GM21526 (cell line): ENCODE results near the gene AFF2.
A peak's percentile ranks its signal among the peaks of the same experiment; 100 is the strongest.
"Not testable (repeated sequence)": the region's sequence is repeated elsewhere in the genome, so short reads cannot be mapped to it uniquely, and the experiment has no call there.

ENCODE experiments used
- ATAC-seq: cut with Tn5 transposase; IDR thresholded peaks from one replicate; pipeline ENCODE4 v1.9.1; 2021; ENCODE audit warnings: moderate library complexity; ENCODE audit not compliant: unreplicated experiment, low FRiP score

The AFF2 gene

DNA sequence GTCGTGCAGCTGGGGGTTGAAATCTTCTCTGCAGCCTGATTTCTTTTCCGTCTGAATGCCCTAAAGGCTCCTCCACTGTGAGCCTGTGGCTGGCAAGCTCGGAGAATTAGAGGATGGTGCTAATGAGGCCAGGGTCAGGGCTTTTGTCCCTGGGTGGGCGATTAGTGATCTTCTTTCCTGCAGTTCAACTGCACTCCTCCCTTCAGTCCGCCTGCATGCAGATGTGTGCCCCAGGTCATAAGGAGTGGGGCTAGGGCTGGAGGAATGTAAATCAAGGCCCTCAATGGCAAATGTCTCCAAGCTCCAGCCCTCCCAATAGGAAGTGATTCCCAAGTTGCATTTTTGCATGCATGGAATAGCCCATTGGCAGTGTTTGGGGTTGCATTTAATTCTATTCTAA is 405.0 kb downstream of the AFF2 start:
- ATAC-seq, result no peak

DNA sequence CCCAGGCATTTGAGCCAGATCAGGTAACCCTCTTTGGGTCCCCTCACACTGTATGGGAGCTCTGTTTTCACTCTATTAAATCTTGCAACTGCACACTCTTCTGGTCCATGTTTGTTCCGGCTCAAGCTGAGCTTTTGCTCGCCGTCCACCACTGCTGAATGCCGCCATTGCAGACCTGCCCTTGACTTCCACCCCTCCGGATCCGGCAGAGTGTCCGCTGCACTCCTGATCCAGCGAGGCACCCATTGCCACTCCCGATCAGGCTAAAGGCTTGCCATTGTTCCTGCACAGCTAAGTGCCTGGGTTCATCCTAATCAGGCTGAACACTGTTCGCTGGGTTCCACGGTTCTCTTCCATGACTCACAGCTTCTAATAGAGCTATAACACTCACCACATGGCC is 406.2 kb downstream of the AFF2 start:
- ATAC-seq, result not testable (repeated sequence)

DNA sequence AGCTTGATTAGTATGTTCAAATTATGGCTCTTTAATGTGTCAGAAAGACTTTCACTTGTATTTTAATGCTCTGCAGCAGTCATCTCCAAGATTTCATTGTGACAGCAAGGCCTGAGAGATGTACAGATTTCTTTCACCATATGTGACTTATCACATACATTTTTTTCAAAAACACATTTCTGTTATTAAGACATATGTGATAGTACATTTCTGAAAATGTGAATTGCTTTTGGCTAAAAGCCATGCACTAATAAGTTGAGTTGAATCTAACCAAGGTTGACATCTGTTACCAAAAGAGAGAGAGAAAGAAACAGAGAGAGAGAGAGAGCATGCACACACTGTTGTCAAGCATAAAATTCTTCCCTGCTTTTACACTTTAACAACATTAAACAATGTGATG is 409.3 kb downstream of the AFF2 start:
- no peak for ATAC-seq

DNA sequence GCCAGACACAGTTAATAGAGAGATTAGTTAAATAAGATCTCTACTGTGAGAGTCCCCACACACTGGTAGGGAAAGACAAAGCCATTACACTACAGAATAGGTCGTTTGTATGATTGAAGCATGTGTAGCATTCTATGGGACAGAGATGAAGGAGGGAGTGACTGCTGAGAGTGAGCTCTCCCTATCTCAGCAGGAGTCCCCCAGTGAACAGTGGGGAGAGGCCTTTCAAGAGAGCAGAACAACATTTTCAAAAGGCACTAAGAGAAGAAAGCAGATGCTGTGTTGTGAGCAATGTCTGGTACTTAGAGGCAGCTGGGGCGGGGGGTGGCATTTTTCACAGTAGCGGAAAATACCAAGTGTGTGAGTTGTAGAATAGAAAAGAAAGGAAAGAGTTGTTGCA is 413.6 kb downstream of the AFF2 start:
- ATAC-seq, result no peak

DNA sequence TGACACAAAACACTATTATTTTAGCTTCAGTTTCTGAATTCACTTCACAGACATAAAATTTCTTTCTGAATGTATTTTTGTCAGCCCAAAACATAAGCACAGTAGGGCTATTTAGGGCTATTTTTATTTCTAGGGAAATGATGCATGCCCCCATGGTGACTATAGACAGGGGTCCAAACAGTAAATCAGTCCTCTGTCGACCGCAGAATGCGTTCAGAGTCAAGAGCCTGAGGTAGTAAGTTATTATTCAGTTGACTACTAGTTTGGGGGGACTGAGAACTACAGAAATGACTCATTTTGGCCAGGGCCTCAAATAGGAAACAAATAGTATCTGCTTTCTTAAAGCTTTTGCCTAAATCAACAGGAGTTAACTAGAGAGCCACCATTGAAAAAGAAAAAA is 414.4 kb downstream of the AFF2 start:
- peak; percentile 93 for ATAC-seq

DNA sequence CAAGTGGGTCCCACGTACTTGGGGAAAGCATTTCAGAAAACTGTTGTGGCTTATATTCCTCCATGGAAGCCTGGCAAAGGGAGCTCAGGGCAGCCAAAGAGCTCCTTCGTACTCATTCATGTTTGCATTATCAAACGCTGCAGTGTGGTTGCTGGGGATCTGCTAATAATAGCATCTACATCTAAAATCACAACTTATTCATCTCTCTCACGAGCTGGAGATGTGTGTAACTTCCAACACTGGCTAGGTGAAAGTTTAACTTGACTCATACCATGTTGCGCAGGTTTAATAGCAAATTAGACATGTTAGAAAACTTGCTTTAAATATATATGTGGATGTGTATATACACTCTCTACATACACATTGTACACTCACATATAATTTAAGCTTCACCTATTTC is 415.1 kb downstream of the AFF2 start:
- ATAC-seq, result peak; percentile 26

DNA sequence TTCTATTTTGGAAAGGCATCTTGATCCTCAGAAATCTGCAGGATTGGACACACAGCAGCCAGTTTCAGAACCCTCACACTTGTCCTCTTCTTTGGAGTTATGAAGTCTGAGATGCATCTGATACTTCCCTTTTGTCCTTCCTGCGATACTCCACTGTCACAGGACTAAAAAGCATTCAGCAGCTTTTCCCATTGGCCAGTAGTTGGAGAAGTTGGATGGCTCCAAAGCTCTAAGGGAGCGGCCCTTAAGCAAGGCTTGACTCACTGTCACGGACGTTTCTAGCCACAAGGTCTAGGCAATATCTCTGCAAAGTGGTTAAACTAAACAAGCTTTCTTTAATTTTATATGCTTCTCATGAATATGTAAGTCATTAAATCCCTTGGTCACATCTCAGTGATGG is 417.0 kb downstream of the AFF2 start:
- ATAC-seq, result no peak

DNA sequence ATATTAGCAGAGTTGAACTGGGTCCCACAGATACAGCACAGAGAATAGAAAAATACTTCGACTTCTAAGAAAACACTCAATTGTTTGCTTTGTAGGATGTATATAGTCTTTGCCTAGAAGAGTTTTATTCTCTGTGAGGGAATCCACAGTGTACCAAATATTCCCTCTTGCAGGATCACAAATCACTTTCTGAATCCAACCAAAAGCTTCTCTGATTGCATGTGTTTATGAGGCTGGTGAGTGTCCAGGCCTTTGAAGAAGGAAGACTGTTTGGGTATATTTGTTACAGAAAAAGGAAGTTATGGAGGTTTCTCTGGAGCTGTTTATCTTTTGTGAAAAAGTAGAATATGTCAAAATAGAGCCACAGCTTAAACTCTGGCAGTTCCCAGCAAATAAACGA is 423.2 kb downstream of the AFF2 start:
- ATAC-seq, result no peak

DNA sequence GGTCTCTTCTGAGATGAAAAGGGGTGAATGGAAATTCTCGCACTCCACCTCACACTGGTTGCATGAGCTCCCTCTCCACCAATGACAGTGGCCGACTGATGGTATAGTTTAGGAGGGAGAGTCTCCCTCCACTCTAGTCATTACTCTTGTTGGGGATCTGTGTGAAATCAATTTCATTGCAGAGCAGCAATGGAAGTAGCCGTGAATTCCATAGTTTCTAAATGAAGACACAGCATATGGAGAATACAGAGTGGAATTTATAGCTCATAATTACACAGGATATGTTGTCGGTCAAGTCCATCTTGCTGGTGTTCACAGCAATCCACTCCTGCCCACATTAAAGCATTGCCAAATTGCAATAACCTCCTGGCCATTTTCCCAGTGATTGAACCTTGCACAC is 426.0 kb downstream of the AFF2 start:
- ATAC-seq, result no peak

DNA sequence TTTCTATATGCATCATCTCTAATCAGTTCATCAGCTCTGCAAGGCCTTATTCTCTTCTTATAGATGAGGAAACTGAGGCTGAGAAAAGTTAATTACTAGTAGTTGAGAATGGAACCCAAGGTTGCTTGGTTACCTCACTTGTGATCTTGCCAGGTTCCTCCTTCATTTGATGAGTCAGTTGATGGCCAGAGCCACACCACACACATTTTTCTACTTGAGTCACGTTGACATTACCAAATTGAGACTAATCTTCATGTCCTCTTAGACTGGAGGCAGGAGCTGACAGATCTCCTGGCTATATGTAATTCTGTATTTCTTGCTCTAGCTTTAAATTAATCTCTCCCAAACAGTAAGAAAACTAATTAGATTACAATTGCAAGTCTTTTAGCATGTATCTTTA is 428.4 kb downstream of the AFF2 start:
- ATAC-seq, result no peak

DNA sequence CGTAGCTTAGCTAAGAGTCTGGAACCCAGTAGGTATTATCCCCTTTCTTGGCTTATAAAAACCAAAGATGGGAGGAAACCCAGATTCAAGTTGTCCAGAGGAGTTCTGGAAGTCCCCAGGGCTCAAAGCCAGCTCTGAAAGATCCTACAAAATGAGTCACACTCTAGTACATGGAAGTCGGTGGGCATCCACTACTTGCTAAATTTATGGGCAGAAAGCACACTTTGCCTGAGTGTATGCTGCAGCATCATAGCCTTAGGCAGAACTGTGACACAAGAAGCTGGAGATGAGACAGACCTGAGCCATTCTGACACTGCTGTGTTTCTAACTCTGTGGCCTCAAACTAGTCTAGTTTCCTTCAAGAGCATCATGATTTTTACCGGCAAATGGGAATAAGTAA is 429.3 kb downstream of the AFF2 start:
- ATAC-seq, result no peak

DNA sequence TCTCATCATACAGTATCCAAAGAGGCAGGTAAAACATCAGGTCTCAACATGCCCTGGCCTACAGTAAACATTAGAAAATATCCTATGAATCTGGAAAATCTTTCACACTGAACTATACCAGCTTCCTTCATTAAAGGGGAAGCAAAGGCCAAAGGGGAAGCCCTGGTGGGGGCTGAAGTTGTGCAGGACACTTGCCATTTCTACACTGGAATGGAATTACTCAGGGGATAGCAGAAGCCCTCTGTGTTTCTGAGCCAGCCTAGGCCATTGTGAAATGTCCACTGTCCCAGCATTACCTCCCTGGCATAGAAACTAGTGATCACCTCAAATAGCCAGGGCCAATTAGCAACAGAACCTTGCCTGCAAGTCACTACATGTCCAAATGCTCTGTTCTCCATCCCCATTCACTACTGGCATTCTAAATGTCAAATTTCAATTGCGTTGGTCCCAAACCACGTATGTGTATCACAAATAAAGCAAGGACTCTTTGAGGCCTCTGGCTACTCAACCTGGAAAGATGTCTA is 429.9 kb downstream of the AFF2 start:
- no peak for ATAC-seq

DNA sequence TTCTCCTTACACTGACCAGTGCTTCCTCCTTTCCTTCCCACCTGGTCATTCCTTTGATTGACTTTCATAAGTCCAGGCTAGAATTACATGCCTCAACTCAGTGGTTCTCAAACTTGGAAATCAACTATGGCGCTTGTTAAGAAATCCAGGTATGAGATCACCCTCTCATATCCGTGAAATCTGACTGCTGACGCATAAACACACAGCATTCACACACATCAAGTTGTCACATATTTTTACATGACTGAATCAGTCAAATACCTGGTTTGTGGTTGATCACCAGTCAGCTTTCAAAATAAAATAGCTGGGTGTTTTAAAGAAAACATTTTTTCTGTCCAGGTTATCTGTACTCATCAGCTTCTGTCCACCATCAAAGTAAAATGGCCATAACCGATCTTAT is 433.5 kb downstream of the AFF2 start:
- no peak for ATAC-seq

DNA sequence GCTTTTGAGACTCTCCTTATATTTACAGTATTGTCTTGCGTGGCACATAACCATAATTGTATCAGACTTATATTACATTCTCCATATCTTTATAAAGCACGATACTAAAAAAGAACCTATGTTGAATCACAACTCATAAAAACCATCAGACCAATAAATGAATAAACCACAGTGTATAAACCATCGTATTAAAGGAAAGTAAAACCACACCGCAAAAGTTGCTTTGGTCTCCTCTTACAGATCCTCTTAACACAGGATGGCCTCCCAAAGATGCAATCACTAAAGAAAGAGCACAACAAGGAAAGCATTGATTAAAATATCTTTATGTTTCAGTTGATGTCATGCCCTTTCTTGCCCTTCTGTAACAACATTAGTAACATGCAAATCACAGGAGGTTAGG is 437.9 kb downstream of the AFF2 start:
- ATAC-seq, result no peak

DNA sequence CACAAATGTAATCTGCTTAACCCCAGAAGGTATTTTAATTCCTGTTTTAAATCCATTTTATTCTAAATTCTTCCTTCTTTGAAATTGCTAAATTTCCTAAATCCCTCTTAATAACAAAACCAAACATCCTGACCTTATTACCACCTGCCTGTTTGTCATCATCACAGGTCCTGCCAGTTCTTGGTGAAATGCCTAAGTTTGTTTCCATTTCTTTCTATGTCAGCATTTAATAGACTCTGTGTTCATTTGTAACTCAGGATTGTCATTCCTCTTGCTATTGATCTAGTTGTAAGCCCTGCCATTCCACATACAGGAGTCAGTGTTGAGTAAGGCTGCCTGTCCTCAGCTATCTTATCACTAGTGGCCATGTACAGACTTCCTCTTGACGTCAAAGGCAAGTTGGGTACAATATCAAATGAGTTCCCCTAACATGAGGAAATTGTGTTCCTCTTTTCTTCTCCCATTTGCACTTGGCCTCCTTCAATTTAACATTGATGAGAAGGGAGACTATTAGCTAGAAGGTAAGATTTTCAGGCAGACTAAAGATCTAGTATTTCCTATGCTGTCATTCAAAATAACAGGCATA is 440.1 kb downstream of the AFF2 start:
- ATAC-seq, result no peak

DNA sequence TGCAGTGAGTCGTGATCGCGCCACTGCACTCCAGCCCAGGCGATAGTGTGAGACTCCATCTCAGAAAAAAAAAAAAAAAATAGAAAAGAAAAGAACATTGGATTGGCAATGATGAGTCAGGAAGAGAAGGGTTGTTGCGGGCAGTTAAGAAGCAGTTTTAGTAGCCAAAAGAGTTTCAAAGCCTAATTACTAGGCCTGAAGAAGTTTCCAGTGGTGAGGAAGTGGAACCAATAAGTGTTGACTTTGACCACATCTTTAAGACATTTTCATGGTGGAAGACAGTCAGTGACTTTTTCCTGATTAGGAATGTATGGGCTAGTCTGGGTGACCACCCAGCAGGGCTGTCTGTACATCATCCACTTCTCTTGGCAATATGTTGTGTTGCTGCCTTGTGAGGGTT is 442.3 kb downstream of the AFF2 start:
- no peak for ATAC-seq

DNA sequence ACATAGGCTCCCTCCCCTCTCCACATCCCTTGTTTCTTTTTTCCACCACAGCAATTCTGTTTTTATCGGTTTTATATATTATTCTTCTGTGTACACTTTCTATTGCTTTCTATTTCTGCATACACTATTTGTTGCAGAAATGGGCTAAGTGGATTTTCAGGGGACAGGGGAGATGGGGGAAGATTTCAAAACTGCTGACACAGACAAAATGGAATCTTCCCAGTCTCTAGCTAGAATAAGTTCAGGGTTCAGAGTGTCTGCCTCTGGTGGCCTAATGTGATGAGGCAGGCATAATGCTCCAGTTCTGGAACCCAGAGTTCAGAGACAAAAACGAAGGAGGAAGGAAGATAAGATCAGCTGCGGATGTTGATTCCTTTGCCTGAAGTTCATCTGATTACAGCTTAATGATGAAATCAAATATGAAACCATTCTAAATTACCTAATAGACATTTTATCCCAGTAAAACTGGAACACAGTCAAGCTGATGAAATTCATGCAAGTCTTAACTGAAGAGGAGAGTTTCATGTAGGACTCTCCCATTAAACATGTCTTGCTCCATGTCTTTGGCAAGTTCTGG is 447.1 kb downstream of the AFF2 start:
- no peak for ATAC-seq

DNA sequence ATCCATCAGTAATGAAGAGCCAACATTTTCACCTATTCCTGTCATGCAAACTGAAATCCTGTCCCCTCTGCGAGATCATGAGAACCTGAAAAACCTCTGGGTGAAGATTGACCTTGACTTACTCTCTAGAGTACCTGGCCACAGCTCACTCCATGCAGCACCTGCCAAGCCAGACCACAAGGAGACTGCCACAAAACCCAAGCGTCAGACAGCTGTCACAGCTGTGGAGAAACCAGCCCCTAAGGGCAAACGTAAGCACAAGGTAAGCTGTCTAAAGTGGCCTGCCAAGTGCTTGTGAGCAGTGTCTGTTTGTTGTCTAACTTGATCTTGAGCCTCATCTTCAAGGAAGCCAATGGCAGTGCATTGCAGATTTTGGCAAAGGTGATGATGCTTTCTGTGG is 455.9 kb downstream of the AFF2 start:
- ATAC-seq, result no peak

DNA sequence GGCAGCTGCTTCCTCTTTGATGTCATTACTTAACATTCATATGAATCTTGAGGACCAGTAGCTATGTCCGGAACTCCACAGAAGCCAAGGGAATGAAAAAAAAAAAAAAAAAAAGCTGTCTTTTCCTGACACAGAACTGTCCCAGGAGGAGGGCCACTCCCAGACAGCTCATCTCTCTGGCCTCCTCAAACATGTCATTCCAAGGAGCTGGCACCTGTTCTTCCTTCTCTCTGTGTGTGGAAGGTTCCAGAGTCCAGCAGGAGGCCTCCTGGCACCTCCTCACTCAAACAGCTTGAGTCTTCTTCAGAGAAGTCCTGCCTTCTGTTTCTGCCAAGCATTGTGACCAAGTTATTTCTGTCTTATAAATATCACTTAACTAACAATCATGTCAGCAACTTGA is 458.5 kb downstream of the AFF2 start:
- no peak for ATAC-seq

DNA sequence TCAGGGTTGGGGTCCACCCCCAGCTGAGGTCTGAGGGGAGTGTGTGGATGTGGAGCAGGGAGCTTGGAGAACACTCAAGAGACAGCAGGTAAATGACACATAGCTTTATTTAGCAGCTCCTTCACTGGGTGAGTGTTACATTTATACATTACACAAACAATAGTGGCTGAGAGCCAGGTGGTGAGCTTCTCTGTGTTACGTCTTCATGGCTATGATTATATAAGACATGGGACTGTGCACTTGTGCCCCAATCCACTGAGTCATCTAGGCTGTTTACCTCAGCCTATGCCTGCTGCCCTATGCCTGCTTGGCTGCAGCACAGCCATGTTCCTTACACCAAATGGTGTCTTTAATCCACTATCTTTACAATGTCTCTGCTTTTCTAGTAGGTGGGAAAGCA is 459.6 kb downstream of the AFF2 start:
- ATAC-seq, result no peak

DNA sequence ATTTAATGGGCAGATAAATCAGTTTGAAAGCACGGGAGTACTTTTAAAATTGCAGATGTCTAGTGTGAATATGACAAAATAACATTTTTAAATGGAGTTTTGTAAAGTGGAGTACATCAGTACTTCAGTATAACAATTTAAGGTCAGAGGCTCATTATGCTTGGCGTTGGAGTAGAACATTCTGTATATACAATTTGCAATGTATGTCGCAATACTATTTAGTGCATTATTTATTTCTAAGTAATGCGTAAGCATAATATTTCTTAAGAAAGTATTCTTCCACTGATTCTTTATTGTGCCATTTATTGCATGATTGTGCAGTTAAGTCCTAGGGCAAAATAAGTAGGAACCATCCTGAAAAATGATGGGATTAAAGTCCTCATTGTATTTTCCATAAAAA is 461.6 kb downstream of the AFF2 start:
- no peak for ATAC-seq

DNA sequence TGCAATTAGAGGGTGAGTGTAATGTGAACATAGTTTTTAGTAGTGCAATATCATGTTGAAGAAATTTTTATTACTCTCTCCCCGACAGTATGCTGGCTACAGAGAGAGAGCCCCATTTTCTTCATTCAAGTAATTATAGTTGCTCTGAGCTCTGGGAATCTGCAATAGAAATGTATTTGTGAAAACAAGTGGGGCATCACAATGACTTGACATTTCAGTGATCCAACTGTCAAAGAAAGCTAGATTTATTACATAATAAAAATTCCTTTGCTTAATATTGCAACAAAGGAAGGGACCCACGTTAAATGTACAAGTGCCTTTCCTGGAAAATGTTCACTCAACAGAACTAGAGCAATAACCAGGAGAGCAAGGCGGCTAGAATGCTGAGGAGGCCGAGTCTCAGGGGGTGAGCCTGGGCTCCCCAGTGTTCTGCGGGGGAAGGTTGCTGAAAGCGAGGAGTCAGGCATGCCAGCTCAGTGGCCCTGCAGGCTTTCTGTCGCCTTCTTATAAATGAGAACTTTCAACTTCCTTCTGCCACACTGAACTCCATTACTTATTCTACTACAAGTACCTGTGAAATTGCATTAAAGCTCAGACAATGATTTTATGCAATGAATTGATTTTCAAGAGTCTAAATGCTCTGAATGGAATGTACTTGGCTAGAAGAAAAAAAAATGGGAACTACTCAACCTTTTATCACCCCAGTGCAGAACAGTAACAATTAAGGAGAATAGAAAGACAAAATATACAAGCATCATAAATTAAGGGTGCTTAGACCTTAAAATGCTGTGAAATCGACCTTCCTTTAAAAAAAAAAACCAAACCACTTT is 476.4 kb downstream of the AFF2 start:
- no peak for ATAC-seq
